Stimulated activated CD8-positive, alpha-beta memory T cell treated with anti-CD3 and anti-CD28 coated beads, Interleukin-4, amount 100 ng/mL, for 1 hour (primary cell): ENCODE measurements around the gene IAH1.

ENCODE experiments used
- DNase-seq, 2 donors: peaks; one replicate each; pipeline ENCODE4 v3.0.0-alpha.2; 2020; ENCODE audit warnings: low read depth in 2 of 2, low spot score in 1 of 2

Gene IAH1, protein sequence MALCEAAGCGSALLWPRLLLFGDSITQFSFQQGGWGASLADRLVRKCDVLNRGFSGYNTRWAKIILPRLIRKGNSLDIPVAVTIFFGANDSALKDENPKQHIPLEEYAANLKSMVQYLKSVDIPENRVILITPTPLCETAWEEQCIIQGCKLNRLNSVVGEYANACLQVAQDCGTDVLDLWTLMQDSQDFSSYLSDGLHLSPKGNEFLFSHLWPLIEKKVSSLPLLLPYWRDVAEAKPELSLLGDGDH

DNA sequence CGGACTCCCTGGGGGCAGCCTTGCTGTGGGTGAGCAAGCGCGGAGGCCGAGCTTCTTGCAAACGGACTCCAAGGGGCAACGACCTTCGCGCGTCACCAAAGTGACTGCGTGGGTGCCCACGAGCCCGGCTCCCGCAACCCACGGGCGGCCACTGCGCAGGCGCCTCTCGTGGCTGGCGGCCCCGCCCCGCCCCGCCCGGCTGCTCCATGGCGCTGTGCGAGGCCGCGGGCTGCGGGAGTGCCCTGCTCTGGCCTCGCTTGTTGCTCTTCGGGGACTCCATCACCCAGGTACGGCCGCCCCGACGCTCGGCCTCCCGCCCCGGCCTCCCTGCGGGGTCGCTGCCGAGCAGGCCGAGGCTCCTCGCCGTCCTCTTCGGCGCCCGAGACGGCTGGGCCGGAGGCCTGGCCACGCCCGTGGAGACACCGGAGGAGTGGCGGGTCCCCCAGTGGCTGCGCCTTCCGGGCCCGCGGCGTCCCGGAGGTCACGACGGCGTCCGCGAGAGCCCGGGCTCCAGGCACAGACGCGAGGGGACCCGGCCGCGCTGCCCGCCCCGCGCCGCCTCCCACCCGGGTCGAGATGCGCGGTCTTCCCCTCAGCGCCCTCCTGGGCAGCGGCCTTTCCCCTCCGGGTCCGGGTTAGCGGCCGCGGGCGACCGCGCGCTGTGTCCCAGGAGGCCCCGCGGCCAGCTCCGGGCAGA lies at the start of gene IAH1:
Gene IAH1 (plus strand): TSS at position 191 of the 697 bp plus-strand sequence. CDS start 16 bp downstream, at position 207.
- peak; percentile 37 to 55 for DNase-seq

DNA sequence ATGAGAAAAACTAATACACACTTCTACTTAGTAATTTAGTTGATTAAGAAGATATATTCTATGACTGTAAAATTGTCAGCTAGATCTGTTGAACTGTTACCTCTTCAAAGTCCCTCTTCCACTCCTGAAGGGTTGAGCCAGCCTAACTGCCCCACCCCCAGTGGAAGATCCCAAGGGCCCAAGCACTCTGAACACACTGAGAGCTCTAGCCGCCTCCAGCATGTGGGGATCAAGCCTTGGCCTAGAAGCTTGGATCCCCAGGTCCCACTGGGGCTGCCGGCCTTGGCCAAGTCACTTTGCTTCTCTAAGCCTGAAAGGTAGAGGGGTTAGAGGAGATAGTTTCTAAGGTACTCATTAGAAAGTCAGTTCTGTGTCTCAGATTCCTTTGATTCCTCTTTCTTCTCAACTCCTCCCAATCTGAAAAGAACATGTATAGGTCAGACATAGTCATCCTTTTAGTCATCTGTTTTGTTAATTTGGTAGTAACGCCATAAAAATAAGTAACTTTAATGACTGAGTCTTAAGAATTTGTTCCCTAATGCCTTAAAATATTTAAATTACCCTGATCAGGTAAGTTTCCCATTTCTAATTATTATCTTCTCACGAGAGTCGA lies 45.3 kb upstream of the IAH1 start:
- DNase-seq, result no peak

DNA sequence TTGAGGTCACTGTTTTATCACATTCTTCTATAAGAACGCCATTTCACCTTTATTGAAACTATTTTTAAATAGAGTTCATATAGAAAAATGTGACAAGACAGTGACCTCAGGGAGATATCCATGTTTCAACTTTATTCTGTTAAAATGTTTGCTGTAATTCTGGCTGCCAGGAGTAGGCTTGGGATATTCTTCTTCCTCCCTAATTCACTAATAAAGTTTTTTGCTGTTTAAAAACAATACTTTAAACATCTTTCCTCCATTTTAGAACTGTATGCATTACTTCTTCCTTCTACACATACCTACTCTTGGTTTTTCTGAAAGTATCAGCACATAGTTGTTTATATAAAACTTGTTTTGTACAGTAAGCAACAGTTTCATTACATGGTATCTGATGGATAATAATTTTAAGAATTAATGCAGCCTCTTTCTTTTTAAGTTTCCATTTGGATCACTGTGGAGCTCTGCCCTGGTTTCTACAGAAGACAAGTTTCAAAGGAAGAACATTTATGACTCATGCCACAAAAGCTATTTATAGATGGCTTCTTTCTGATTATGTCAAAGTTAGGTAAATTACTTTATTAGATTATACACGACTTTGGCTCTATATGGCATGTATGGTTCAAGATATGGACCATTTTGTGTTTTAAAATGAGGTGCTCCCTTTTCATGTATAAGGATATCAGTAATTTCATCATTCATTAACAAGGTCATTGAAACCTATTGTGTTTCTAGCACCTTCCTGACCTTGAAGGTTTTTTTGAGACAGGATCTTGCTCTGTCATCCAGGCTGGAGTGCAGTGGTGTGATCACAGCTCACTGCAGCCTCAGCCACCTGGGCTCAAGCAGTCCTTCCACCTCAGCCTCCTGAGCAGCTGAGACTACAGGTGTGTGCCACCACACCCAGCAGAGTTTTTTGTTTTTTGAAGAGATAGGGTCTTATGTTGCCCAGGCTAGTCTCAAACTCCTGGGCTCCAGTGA lies 43.7 kb upstream of the IAH1 start:
- no peak for DNase-seq

DNA sequence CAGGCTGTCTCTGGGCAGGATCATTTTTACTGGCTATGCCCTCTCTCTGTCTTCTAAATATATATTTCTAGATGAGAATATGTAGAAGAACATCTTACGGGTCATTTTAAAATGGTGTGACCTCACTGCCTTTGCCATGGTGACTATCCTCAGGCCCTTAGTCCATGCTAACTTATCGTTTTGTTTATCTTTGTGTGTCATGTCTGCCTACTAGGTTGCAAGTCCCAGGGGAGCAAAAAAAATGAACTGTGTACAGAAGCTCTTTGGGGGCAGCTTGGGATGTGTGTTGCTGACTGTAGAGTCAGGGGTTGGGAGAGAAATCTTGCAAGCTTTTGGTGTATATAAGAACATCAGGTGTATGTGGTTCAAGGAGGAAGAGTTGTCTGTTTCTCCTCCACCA lies 39.9 kb upstream of the IAH1 start:
- no peak for DNase-seq

DNA sequence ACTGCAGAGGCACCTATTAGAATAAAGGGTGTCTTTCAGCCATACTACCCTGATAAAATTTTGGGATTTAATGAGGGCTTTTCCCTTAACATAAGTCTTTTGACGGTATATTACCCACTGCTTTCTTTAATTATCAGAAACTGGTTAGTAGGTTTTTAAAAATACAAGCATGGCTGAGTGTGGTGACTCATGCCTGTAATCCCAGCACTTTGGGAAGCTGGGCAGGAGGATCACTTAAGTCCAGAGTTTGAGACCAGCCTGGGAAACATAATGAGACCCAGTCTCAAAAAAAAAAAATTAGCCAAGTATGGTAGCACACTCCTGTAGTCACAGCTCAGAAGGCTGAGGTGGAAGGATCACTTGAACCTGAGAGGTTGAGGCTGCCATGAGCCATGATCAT lies 34.8 kb upstream of the IAH1 start:
- DNase-seq, result no peak

DNA sequence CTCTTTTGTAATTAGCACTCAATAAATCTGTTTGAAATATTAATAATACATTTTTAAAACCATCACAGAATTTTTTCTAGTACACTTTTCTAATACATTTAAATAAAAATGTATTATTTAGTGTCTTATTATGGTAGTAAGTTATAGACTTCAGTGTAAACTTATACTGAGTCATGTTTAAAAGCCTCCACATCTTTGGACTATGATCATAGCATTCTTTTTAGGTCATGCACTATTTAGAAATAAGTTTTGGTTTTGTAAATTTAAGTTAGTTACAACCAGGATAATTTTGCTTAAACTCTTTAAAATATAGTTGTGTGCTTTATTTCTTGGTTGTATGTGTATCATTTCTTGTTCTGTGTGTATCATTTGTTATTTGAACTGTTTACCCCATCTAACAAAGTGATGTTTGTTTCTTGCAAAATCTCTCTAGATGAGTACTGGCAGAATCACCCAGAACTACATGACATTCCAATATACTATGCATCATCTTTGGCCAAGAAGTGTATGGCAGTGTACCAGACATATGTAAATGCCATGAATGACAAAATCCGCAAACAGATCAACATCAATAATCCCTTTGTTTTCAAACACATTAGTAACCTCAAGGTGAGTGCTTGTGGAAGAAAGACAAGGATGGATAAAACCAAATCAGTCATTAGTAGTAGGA lies 34.2 kb upstream of the IAH1 start:
- no peak for DNase-seq

DNA sequence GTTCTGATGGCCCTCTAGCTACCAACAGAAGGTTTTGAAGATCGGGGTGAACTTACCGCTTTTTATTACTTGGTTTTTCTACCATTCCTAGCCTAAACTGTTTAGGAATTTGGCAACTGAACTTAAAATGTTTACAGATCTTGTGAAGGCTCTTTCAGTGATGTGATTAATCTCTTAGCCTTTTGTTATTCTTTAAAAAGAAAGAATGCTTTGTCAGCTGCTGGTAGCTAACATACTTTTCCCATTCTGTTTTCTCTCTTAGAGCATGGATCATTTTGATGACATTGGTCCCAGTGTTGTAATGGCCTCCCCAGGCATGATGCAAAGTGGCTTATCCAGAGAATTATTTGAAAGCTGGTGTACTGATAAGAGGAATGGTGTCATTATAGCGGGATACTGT lies 32.8 kb upstream of the IAH1 start:
- DNase-seq, result no peak

DNA sequence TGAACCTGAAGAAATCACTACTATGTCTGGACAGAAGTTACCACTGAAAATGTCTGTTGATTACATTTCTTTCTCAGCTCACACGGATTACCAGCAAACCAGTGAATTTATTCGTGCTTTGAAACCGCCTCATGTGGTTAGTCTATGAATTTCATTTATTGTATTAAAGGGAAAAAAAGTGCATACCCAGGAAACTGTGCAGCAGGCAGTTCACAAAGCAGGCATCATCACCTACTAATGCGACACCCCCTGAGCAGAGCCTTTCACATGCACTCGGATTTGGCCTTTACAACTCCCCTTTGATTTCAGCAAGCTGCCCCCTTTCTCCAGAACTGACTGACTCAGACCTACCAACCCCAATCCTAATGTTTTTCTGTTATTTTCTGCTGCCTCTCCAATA lies 30.8 kb upstream of the IAH1 start:
- DNase-seq, result no peak

DNA sequence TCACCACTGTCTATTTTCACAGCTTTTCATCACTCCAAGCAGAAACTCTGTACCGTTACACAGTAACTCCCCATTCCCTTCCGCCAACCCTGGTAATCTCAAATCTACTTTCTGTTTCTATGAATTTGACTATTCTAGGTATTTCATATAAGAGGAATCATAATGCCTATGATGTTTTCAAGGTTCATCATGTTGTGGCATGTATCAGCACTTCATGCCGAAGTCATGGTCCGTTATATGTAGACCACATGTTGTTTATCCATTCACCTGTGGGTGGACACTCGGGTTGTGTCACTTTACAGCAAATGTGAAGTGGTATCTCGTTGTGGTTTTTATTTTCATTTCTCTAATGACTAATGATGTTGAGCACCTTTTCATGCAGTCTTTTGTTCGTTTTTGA lies 29.3 kb upstream of the IAH1 start:
- DNase-seq, result no peak

DNA sequence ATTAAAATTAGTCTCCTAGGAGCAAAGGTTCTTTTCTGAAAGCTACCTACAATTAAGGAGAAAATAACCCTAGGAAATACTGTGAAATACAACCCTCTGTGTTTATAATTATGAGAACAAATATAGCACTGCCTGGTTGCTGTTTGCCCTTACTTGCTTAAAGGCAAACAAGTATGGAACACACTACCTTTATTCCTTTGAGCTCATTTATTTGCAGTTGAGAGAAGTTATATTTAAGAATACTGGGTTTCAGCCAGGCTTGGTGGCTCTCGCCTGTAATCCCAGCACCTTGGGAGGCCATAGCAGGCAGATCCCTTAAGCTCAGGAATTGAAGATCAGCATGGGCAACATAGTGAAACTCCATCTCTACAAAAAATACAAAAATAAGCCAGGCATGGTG lies 23.1 kb upstream of the IAH1 start:
- no peak for DNase-seq

DNA sequence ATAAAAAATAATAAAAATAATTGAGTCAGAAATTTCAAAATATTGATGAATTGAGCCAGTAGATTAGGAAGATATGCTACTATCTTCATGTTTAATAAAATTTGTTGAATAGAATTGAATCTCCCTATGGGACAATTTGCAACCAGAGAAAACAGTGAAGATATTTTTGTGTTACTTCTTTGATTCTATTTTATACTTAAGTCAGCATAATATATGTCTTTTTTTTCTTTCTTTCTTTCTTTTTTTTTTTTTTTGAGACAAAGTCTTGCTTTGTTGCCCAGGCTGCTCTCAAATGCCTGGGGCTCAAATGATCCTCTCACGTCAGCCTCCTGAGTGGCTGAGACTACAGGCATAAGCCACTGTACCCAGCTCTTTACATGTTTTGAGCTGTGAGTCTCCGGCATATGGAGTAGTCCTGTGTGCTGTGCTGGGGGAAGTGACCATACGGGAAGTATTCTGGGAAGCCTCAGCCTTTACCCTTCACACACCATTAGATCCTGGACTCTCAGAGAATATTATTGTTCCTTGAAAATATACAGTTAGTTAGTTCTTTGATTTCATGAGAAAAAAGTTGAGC lies 13.8 kb upstream of the IAH1 start:
- DNase-seq, result no peak

DNA sequence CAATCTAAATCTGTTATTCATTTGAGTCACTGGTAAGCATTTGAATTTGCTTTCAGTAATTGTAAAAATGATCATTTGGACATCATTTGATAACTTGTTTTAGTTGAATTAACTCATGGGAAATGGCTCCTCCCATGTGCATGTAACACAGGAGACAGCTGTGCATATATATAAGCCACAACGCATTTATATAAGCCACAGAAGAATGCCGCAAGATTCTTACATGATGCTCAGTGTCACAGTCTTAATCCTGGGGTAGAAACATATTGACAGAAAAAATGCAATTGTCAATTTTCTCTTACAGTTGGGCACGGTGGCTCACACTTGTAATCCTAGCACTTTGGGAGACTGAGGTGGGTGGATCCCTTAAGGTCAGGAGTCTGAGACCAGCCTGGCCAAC lies 13.3 kb upstream of the IAH1 start:
- no peak for DNase-seq

DNA sequence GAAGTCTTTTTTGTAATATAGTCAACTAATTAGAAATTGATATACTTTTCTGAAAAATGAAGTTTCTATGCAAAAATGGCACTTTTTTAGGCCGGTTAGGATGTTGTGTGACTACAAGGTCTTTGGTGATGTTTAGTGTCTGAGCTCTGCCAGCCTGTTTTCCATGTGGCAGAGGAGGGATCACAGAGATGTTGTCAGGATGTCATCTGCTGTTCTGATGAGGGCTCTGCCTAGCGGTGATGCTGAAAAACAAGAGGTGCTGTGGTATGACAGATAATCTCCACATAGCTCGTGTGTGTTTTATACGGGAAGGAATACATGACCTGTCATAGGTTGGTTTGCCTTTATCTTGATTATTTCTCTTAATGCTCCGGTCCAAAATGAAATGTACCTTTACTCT lies 12.0 kb upstream of the IAH1 start:
- no peak for DNase-seq

DNA sequence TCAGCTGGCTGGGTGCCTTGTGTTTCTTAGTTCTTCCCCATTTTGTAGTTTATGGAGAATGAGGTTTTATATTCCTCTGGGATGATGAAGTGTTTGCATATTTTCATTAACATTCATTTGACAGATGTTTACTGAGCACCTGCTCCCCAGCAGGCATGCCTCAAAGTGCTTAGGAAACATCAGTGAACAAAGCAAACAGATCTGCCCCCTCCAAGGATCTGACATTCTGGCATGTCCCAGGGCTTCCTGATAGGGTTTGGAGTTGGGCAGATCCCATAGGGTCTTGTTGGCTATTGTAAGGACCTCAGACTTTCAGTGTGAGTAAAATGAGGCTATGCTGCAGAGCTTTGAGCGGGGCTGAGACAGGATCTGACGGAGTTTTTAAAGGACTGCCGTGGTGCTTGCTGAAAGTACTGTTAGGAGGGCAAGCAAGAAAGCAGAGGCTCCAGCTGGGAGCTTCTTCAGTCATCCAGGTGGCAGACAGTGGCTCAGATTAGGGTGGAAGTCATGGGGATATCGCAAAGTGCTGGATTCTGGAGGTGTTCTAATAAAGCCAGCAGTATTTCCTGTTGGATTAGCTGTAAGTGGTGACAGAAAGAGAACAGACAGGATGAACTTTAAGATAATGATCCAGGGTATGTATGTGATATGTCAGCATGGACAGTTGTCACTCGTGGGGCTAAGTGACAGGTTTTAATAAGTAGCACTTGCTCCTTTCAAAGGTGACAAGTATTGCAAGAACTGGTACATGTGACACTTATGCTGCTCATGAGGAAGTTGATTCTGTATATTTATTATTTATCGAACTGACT lies 11.3 kb upstream of the IAH1 start:
- no peak for DNase-seq

DNA sequence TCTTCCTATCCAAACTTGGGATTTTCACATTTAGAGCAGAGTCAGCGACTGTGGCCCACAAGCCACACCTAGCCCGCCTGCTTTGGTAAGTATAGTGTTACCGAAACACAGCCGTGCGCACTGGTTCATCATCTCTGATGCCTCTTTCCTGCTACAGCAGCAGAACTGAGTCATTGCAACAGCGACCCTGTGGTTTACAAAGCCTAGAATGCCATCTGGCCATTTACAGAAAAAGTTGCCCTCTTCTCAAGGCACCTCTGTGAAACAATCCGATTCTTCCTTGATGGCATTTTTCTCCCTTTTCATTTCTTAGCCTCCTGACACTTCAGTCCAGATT lies 10.7 kb upstream of the IAH1 start:
- DNase-seq, result no peak

DNA sequence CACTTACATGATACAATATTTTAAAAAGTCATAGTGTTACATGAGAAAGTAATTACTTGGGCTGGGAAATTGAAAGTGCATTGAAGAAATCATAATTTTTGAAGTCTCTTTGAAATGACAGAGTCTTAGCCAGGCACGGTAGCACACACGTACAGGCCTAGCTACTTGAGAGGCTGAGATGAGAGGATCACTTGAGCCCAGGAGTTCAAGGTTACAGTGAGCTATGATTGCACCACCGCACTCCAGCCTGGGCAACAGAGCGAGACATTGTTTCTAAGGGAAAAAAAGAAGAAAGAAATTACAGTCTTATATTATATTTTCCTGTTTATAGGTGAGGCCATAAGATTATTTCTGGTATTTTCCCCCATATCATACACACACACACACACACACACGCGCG lies 9.2 kb upstream of the IAH1 start:
- DNase-seq, result no peak

DNA sequence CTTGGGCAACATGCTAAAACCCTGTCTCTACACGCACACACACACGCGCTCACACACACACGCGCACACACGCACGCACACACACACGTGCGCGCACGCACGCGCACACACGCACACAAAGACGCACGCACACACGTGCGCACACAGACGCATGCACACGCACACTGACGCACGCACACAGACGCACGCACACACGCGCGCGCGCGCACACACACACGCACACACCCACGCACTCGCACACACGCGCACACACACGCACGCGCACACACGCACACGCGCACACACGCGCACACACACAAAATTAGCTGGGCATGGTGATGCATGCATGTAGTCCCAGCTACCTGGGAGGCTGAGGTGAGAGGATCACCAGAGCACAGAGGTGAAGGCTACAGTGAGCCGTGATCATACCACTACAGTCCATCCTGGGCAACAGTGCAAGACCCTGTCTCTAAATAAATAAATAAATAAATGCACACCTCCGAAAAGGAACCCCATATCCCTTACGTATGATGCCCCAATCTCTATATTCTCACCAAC lies 8.1 kb upstream of the IAH1 start:
- no peak for DNase-seq

DNA sequence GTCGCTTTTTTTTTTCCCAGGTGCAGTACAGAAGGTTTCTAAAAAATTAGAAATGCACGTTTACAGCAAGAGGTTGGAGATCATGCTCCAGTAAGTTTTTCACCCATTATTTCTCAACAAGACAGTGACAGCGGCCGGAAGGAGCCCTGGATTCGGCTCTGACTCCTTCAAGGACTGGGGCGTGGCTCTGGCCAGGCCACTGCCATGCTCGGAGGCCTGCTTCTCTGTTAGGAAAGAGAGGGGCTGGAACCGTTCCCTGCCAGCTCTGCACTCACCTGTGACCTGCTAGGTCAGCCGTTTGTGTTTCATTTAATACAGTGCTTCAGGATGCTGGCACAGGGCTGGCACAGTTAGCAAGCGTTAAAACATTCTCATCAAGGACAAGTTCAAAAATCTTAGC lies 6.7 kb upstream of the IAH1 start:
- no peak for DNase-seq

DNA sequence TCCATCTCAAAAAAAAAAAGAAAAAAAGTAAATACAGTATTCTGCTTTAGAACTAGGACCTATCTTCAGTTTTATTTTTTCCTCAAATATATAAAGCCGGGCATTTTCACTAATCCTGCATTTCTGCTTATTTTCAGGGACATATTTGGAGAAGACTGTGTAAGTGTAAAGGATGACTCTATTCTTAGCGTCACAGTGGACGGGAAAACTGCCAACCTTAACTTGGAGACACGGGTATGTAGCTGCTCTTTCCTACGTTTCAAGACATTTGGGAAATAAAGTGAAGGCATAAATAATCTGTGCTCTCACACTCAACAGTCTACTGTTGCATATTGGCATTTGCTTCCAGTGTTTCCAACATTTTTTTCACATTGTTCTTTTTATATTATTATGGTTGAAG lies 3.1 kb upstream of the IAH1 start:
- no peak for DNase-seq

DNA sequence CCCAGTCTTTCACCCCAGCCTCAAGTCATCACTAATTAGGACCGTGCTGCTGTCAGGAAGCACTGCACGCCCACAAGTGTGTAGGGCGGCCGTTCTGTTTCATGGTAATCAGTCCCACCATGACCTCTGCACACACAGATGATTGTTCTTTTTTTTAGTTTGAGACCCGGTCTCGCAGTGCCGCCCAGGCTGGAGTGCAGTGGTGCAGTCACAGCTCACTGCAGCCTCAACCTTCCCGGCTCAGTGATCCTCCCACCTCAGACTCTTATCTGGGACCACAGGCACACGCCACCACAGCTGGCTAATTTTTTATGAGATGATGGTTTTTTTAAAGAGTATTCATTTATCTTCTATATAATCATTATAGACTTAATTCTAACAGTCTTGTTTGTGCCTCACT lies 1.8 kb upstream of the IAH1 start:
- no peak for DNase-seq
